GM12872 (cell line): ENCODE results near the gene RPGR.

Experiments
- CTCF ChIP-seq: IDR thresholded peaks from 3 replicates; pipeline ENCODE4 v1.5.1; 2011; ENCODE audit warnings: low read depth, mild to moderate bottlenecking, low read length, moderate library complexity; ENCODE audit not compliant: insufficient read depth

RPGR gene

GRCh38 chrX:38327007-38327774, at the start of gene RPGR:
TSS of gene RPGR (minus strand) at chrX:38327509. CDS start at chrX:38327367, 142 bp downstream.
- peak; percentile 80 for TF ChIP-seq CTCF

GRCh38 chrX:38376747-38377146, 49.4 kb upstream of the RPGR start:
- no peak for TF ChIP-seq CTCF

- TF ChIP-seq CTCF, result peak; percentile 53
These were observed 48.6 kb upstream of the RPGR start for GRCh38 chrX:38375891-38376290.

GRCh38 chrX:38374431-38374830, 47.1 kb upstream of the RPGR start:
- no peak for TF ChIP-seq CTCF

GRCh38 chrX:38371641-38372040, 44.3 kb upstream of the RPGR start:
- no peak for TF ChIP-seq CTCF

GRCh38 chrX:38368774-38369173, 41.5 kb upstream of the RPGR start:
- no peak for TF ChIP-seq CTCF

GRCh38 chrX:38365954-38366353, 38.6 kb upstream of the RPGR start:
- no peak for TF ChIP-seq CTCF
